CD4-positive, alpha-beta T cell treated with Interleukin-15 for 1 hour (primary cell): ENCODE data around the gene AWAT2.

Experiments
- DNase-seq: peaks from one replicate; pipeline ENCODE4 v3.0.0-alpha.2; 2020

AWAT2 gene

GRCh38 chrX:70049925-70050324, at the start of gene AWAT2:
TSS of gene AWAT2 (minus strand) at chrX:70049938. CDS start at chrX:70049932, 6 bp downstream.
- no peak for DNase-seq

DNA sequence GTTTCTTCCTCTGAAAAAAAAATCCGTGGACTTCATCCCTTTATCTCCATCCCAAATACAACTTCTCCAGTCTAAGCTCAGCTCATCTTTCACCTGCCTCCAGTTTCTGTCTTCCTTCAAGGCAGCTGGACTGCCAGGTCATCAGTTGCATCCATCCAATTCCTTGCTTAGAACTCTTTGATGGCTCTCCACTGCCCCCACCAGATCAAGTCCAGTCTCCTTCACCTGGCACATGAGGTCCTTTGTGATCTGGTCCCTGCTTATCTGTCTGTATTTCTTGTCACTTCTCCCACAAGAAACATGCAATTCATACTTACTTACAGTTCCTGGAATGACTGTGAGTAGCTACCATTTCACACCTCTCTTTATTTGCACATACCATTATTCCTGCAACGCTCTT, 46.3 kb upstream of the AWAT2 start:
- no peak for DNase-seq

GRCh38 chrX:70092247-70092646, 42.5 kb upstream of the AWAT2 start:
- no peak for DNase-seq

GRCh38 chrX:70089604-70090297, 40.0 kb upstream of the AWAT2 start:
- DNase-seq, result no peak

GRCh38 chrX:70088751-70089150, 39.0 kb upstream of the AWAT2 start:
- no peak for DNase-seq

- DNase-seq, result no peak
Measured at GRCh38 chrX:70087857-70088630, 38.3 kb upstream of the AWAT2 start.

DNA sequence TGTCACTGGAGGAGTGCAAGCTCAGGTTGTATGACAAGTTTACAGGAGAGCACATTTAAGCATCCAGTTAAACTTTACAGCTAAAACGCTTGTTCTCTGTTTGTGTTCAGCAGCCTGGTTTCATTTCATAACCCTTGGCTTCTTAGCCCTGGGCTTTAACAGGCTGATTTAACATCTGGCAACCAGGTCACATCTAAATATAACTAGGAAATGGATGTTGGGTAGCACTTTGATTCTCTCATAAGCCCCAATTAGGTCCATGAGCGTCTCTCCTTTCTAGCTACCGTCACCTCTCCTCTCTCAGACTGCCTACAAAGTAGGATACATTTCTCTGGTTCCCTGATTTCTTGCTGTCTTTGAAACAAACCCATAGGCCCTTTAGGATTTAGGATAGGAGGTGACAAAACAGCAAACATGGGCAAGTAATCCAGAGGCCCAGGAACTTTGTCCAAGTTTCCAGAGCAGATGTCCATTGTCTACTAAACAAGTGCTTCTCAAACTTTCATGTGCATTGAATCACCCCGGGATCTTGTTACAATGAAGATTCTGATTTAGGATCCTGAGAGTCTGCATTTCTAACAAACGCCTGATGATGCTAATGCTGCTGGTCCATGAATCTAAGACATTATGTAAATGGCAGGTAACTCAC, 35.0 kb upstream of the AWAT2 start:
- DNase-seq, result no peak

DNA sequence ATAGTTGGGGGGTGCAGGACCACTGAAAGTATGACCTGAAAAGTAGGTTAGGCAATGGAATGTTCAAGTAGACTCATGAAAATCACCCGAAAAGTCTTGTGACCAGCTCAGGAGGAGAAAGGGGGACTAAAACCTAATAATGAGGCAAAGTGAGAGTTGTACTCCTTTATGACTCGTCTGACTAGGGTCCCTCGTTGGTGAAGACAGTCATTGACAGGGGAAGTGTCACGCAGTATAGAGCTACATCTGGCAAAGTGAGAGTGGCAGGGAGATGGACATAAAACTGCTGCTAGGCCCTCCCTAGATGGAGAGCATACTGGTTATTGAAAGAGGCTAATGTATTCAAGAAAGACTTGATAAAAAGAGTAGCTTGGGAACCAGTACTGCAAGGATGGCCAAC, 33.0 kb upstream of the AWAT2 start:
- no peak for DNase-seq

DNA sequence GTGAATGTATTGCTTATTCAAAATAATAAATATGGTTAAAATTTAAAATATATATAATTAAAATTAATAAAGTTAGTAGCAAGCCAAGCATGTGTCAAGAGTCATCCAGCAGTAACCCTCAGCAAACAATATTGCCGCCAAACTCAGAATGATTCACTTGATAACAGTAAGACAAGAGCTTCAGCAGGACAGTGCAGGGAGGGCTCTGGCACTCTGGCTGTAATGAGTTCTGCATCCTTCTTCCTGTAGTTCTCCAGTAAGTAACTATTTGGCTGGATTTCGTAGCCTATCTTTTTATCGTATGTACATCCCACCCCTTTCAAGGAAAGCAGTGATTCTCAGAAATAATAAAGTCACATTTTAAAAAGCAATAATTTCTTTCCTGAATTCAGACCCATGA, 30.1 kb upstream of the AWAT2 start:
- DNase-seq, result no peak

GRCh38 chrX:70079297-70079696, 29.6 kb upstream of the AWAT2 start:
- DNase-seq, result no peak

GRCh38 chrX:70066646-70067045, 16.9 kb upstream of the AWAT2 start:
- DNase-seq, result no peak

DNA sequence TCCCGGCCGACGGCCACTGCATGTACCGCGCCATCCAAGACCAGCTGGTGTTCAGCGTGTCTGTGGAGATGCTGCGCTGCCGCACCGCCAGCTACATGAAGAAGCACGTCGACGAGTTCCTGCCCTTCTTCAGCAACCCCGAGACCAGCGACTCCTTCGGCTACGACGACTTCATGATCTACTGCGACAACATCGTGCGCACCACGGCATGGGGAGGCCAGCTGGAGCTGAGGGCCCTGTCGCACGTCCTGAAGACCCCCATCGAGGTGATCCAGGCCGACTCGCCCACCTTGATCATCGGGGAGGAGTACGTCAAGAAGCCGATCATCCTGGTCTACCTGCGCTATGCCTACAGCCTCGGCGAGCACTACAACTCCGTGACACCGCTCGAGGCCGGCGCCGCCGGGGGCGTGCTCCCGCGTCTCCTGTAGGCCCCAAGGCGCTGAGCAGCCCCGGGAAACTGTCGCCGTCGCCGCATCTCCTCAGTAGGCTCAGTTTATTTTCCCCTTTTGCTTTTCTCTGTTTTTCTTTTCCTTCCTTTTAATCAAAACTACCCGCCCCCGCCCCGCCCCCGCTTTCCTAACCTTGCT, 13.3 kb upstream of the AWAT2 start:
- no peak for DNase-seq

GRCh38 chrX:70062076-70062475, 12.3 kb upstream of the AWAT2 start, which contains the start of gene OTUD6A:
TSS of gene OTUD6A (plus strand) at chrX:70062457. CDS start at chrX:70062525, 68 bp downstream.
- no peak for DNase-seq

DNA sequence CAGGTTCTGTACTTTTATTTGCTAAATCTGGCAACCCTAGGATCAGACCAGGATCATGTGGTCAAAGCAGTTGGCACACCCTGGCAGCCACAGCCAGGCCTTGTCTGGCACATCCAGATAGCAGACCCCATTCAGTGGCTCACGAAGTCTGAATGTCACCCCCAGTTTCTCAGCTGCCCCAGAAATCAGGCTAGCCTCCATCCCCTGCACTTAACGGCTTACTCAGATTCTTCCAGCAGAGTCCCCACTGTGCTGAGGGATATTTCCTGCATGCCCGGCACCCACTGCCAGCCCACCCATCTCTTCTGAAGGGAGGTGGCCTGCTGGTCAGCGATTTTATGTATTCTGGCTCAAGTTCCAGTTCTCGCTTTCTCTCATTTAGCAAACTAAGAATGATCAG, 4.7 kb upstream of the AWAT2 start:
- DNase-seq, result no peak

GRCh38 chrX:70052895-70053615, 3.3 kb upstream of the AWAT2 start:
- DNase-seq, result no peak

DNA sequence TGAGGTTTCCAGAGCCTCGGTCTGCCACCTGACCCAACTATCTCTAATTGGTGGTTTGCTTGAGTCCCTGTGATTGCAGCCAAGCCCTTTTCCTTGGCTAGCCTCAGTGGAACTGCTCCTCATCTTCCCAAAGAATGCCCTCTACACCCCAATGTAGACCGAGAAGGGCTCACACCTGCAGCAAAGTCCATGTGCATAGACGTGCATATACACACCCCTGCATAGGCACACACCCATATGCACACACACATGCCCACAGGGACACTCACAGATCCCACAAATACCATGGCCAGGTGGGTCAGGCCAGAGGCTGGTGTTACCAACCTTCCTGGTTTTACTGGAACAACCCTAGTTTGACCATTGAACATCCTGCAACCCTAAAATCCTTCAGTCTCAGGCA, 332 bp downstream of the AWAT2 start:
- DNase-seq, result no peak

GRCh38 chrX:70046978-70047377, 2.8 kb downstream of the AWAT2 start:
- DNase-seq, result no peak

DNA sequence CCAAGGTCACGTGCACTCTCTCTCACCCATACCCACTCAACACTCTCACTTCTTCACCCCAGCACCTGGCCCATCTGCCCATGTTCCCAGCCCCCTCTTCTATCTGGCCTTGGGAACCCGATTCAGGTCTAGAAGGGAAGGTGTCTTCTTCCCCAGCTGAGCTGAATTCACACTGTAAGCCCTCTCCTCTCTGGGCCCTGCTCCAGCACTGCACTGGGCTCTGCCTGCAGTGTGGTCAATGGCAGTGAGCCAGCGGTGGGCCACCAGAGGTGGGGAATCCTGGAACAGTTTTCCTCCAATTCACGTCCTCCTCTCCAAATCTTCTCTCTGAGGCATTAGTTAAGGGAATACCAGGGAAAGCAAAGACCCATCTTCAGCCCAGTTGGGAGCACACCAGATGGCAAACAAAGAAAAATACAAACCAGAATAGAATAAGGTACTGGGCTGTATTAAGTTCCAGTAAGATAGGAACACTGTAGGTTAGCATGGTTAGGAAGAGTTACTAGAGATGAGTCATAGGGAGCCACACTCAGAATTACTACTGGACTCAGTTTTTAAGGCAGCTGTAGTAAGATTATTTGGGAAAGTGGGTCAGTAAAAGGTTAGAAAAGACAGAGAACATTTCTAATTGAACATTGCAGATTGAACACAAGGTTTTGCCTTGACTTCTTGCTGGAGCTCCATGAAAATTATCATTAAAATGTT, 5.0 kb downstream of the AWAT2 start:
- DNase-seq, result no peak

GRCh38 chrX:70043685-70044084, 6.1 kb downstream of the AWAT2 start:
- DNase-seq, result no peak

GRCh38 chrX:70042399-70043371, 7.1 kb downstream of the AWAT2 start:
- DNase-seq, result no peak

DNA sequence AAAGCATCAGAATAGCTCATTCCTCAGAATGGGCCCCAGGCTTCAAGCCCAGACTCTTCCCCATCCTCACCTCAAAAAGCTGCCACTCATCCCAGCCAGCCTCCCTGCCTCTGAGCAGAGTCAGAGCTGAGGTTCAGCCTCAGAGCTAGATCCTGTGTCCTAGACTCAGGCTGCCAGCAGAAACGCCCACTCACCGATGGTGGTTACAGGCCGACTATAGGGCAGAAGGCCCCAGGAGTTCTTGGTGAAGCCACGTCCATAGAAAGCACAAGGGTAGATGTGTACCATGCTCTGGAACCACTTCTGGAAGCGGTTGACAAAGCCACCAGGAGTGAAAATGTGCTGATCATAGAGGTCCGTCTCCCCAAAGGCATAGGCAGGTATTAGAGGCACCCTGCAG, 7.7 kb downstream of the AWAT2 start:
- no peak for DNase-seq
